H1 (cell line): ENCODE measurements around the gene SLC9A5. TPM values are rescaled to one million over a fixed set of nuclear protein-coding genes. Genes with fewer than 3 reads are reported as not detected.

ENCODE experiments used
- ATF3 ChIP-seq: IDR thresholded peaks from 2 replicates; pipeline ENCODE4 v1.6.1; 2011; ENCODE audit warnings: low read depth, mild to moderate bottlenecking, low read length; ENCODE audit not compliant: insufficient read depth
- CHD1 ChIP-seq: IDR thresholded peaks from 2 replicates; pipeline ENCODE4 v1.6.1; 2012; ENCODE audit warnings: low read depth, low read length, improper control_type of control experiment
- CTBP2 ChIP-seq: IDR thresholded peaks from 2 replicates; pipeline ENCODE4 v1.7.0; 2011; ENCODE audit warnings: borderline replicate concordance, mild to moderate bottlenecking, moderate library complexity, mixed read lengths, low read length; ENCODE audit not compliant: insufficient read depth, insufficient read length
- CTCF ChIP-seq, 3 experiments: IDR thresholded peaks; 1 replicate in 2 of 3; 2 replicates in 1 of 3; pipeline versions ENCODE4 v1.5.1 to v1.6.1; 2011; ENCODE audit warnings: low read length in 3 of 3, mild to moderate bottlenecking in 3 of 3, inconsistent platforms in 2 of 3, low read depth in 1 of 3, moderate library complexity in 1 of 3; ENCODE audit not compliant: insufficient read depth in 1 of 3; ENCODE audit errors: control extremely low read depth in 1 of 3
- EGR1 ChIP-seq: IDR thresholded peaks from 2 replicates; pipeline ENCODE4 v1.6.1; 2011; ENCODE audit warnings: low read depth, low read length, borderline replicate concordance
- FOSL1 ChIP-seq: IDR thresholded peaks from 2 replicates; pipeline ENCODE4 v1.6.1; 2011; ENCODE audit warnings: mild to moderate bottlenecking, low read depth, low read length, moderate library complexity; ENCODE audit not compliant: insufficient read depth
- GABPA ChIP-seq: IDR thresholded peaks from 2 replicates; pipeline ENCODE4 v1.6.1; 2011; ENCODE audit warnings: mild to moderate bottlenecking, low read length, moderate library complexity, borderline replicate concordance; ENCODE audit not compliant: insufficient read depth
- JUN ChIP-seq: IDR thresholded peaks from 2 replicates; pipeline ENCODE4 v1.6.1; 2011; ENCODE audit warnings: low read depth, mild to moderate bottlenecking, improper control_type of control experiment, low read length
- KDM1A ChIP-seq: fragments of 200-600, 300-600 bp; sonication (generic); IDR thresholded peaks from 2 replicates; pipeline ENCODE4 v1.7.1; 2016; ENCODE audit warnings: mild to moderate bottlenecking, low read length, borderline replicate concordance
- POLR2AphosphoS5 ChIP-seq: IDR thresholded peaks from 2 replicates; pipeline ENCODE4 v1.6.1; 2011; ENCODE audit warnings: low read depth, low read length
- RAD21 ChIP-seq, 2 experiments: IDR thresholded peaks in 1 of 2; conservative IDR thresholded peaks in 1 of 2; 2 replicates each; pipeline ENCODE4 v1.6.1; 2011; ENCODE audit warnings: low read depth in 2 of 2, low read length in 2 of 2, improper control_type of control experiment in 1 of 2, inconsistent platforms in 1 of 2, mild to moderate bottlenecking in 1 of 2, moderate library complexity in 1 of 2
- RFX5 ChIP-seq: IDR thresholded peaks from 2 replicates; pipeline ENCODE4 v1.6.1; 2011; ENCODE audit warnings: low read depth, low read length, improper control_type of control experiment, borderline replicate concordance
- SIN3A ChIP-seq, 2 experiments: IDR thresholded peaks in 1 of 2; conservative IDR thresholded peaks in 1 of 2; 2 replicates each; pipeline ENCODE4 v1.6.1; 2011 to 2012; ENCODE audit warnings: low read length in 2 of 2, improper control_type of control experiment in 1 of 2, low read depth in 1 of 2, mild to moderate bottlenecking in 1 of 2
- SIRT6 ChIP-seq: IDR thresholded peaks from one replicate; pipeline ENCODE4 v1.7.1; 2012; ENCODE audit warnings: low read length, inconsistent platforms
- SIX5 ChIP-seq: IDR thresholded peaks from 2 replicates; pipeline ENCODE4 v1.6.1; 2011; ENCODE audit warnings: mild to moderate bottlenecking, low read depth, low read length
- SRF ChIP-seq: IDR thresholded peaks from 2 replicates; pipeline ENCODE4 v1.6.1; 2011; ENCODE audit warnings: mild to moderate bottlenecking, low read depth, low read length, moderate library complexity
- TBP ChIP-seq: IDR thresholded peaks from 2 replicates; pipeline ENCODE4 v1.6.1; 2011; ENCODE audit warnings: low read depth, low read length, improper control_type of control experiment
- polyA plus RNA-seq, 7 experiments: library from polyadenylated mRNA; depleted of rRNA in 3 of 7; stranded (reverse) in 5 of 7; unstranded in 2 of 7; fragments of >200 nt in 5 of 7; fragments of 200-250 nt in 2 of 7; gene quantifications; 1 replicate in 5 of 7; 2 replicates in 1 of 7; 4 replicates in 1 of 7; pipeline versions ENCODE4 v1.2.1 to v1.2.3, GENCODE V29; 2011 to 2013; ENCODE audit warnings: missing spikeins in 2 of 7, mixed read lengths in 2 of 7
- total RNA-seq: library from RNA; stranded (reverse); fragmentation: NEBNext Ultra II Directional; extraction: Animal tissue kit (Norgen Biotek cat#: 25700); gene quantifications from 2 replicates; pipeline ENCODE4 v1.2.1, GENCODE V29; 2021
- TF ChIP-seq, protein P1 (sequence below): IDR thresholded peaks from 2 replicates; pipeline ENCODE4 v1.6.1; 2012; ENCODE audit warnings: inconsistent platforms
- TF ChIP-seq, protein P2 (sequence below): IDR thresholded peaks from 2 replicates; pipeline ENCODE4 v1.6.1; 2012; ENCODE audit warnings: low read length, inconsistent platforms

Gene SLC9A5
- total and polyA plus RNA-seq, 2 of the 8 experiments (the other 6 are each of a cell fraction or from before 2014, with no cell fraction given): 7.9 to 8.6 TPM

- no peak for TF ChIP-seq FOSL1
- TF ChIP-seq CTCF (IDR thresholded peaks at IDR 0.05; ENCODE audit: control extremely low read depth in 1 of 3, insufficient read depth in 1 of 3, low read depth in 1 of 3, low read length in 3 of 3): peak; percentile 30 to 49 (median 43)
- TF ChIP-seq RAD21 (IDR thresholded peaks at IDR 0.05 in 1 of 2, conservative IDR thresholded peaks at IDR 0.05 in 1 of 2; ENCODE audit: low read depth in 2 of 2, low read length in 2 of 2): peak; percentile 21 to 52; a peak in 3 of 4 replicates
- peak; percentile 81 for TF ChIP-seq POLR2AphosphoS5
- TF ChIP-seq SIRT6: no peak
- TF ChIP-seq KDM1A: no peak
- no peak for TF ChIP-seq SIX5
- TF ChIP-seq ATF3: no peak
- no peak for TF ChIP-seq GABPA
- TF ChIP-seq TBP: peak; percentile 65
- no peak for TF ChIP-seq RFX5
- TF ChIP-seq SIN3A (conservative IDR thresholded peaks at IDR 0.05 in 1 of 2, IDR thresholded peaks at IDR 0.05 in 1 of 2; ENCODE audit: low read depth in 1 of 2, low read length in 2 of 2): peak in 1 of 2 experiments; percentile 32; a peak in 1 of 4 replicates
- TF ChIP-seq, protein P1, sequence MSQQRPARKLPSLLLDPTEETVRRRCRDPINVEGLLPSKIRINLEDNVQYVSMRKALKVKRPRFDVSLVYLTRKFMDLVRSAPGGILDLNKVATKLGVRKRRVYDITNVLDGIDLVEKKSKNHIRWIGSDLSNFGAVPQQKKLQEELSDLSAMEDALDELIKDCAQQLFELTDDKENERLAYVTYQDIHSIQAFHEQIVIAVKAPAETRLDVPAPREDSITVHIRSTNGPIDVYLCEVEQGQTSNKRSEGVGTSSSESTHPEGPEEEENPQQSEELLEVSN: peak; percentile 21; the same call in 1 of the 2 replicates
- TF ChIP-seq CTBP2: no peak
- TF ChIP-seq, protein P2, sequence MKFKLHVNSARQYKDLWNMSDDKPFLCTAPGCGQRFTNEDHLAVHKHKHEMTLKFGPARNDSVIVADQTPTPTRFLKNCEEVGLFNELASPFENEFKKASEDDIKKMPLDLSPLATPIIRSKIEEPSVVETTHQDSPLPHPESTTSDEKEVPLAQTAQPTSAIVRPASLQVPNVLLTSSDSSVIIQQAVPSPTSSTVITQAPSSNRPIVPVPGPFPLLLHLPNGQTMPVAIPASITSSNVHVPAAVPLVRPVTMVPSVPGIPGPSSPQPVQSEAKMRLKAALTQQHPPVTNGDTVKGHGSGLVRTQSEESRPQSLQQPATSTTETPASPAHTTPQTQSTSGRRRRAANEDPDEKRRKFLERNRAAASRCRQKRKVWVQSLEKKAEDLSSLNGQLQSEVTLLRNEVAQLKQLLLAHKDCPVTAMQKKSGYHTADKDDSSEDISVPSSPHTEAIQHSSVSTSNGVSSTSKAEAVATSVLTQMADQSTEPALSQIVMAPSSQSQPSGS: no peak
- no peak for TF ChIP-seq JUN
- no peak for TF ChIP-seq CHD1
- TF ChIP-seq EGR1: no peak
- no peak for TF ChIP-seq SRF
Measured at GRCh38 chr16:67246756-67247191, 2.0 kb upstream of the SLC9A5 start (continued).
